ENCODE results near the gene SLC26A9.

GRCh38 chr1:205967554-205968335 lies 24.5 kb upstream of the SLC26A9 start:
- TF ChIP-seq CTCF (IDR thresholded peaks at IDR 0.05; ENCODE audit: extremely low read depth in 1 of 2, insufficient read depth in 1 of 2, low read depth in 1 of 2, low read length in 2 of 2) (no peak), EZH2 (IDR thresholded peaks at IDR 0.05; ENCODE audit: borderline replicate concordance, low read depth, low read length, severe bottlenecking) (no peak), POLR2A (IDR thresholded peaks at IDR 0.05; ENCODE audit: low read depth, low read length) (no peak), MAX (IDR thresholded peaks at IDR 0.05; ENCODE audit: insufficient read depth, insufficient read length) (no peak), POLR2AphosphoS5 (IDR thresholded peaks at IDR 0.05; ENCODE audit: insufficient read depth, low read depth, low read length) (no peak)
